GM19099 (cell line): ENCODE measurements around the gene MOK.

Source experiments
- POLR2A ChIP-seq: IDR thresholded peaks from 3 replicates; pipeline ENCODE4 v1.6.1; 2011; ENCODE audit warnings: low read depth; ENCODE audit not compliant: insufficient read length; ENCODE audit errors: extremely low read depth

Gene MOK

GRCh38 chr14:102194856-102195255 lies 110.1 kb downstream of the MOK start:
- TF ChIP-seq POLR2A = no peak

- TF ChIP-seq POLR2A = no peak
Measured at GRCh38 chr14:102192840-102193502, 112.0 kb downstream of the MOK start.

- no peak for TF ChIP-seq POLR2A
Measured at GRCh38 chr14:102189874-102190273, 115.1 kb downstream of the MOK start.

GRCh38 chr14:102188187-102188586 lies 116.8 kb downstream of the MOK start:
- TF ChIP-seq POLR2A = no peak

GRCh38 chr14:102187568-102188001 lies 117.4 kb downstream of the MOK start:
- no peak for TF ChIP-seq POLR2A

GRCh38 chr14:102187044-102187443 lies 117.9 kb downstream of the MOK start:
- no peak for TF ChIP-seq POLR2A

GRCh38 chr14:102185360-102185759 lies 119.6 kb downstream of the MOK start:
- TF ChIP-seq POLR2A = no peak

GRCh38 chr14:102184316-102185035 lies 120.5 kb downstream of the MOK start:
- no peak for TF ChIP-seq POLR2A

GRCh38 chr14:102183886-102184285 lies 121.1 kb downstream of the MOK start:
- TF ChIP-seq POLR2A = no peak

- no peak for TF ChIP-seq POLR2A
Measured at GRCh38 chr14:102182936-102183619, 121.9 kb downstream of the MOK start.

GRCh38 chr14:102182190-102182589 lies 122.8 kb downstream of the MOK start:
- no peak for TF ChIP-seq POLR2A

- no peak for TF ChIP-seq POLR2A
Measured at GRCh38 chr14:102181187-102181586, 123.8 kb downstream of the MOK start.

- no peak for TF ChIP-seq POLR2A
Measured at GRCh38 chr14:102180248-102180998, 124.5 kb downstream of the MOK start.
